ENCODE results near the gene STRN3.

The STRN3 gene

GRCh38 chr14:30869551-30870155, 156.5 kb downstream of the STRN3 start:
- Histone ChIP-seq H3K9ac (ENCODE audit: low read length) (no peak overlapping the region), H3K79me1 (ENCODE audit: low read length) (no peaks in the 10 kb centered on the region), H3K36me3 (ENCODE audit: control insufficient read depth in 1 of 2, insufficient read depth in 2 of 2, low read length in 2 of 2) (no peaks in the 10 kb centered on the region), H3K27me3 (ENCODE audit: insufficient read depth, low read length) (peaks cover 14% of the 10 kb centered on the region), H3K14ac (ENCODE audit: low read length) (no peak overlapping the region), H3K4me3 (ENCODE audit: low read depth, low read length) (no peak overlapping the region), H2AK5ac (ENCODE audit: low read length) (no peak overlapping the region), H4K8ac (ENCODE audit: low read depth, low read length) (no peak overlapping the region), H2BK5ac (ENCODE audit: low read depth, low read length, poor library complexity) (no peak overlapping the region), H3K27ac (ENCODE audit: low read depth, low read length) (no peak overlapping the region), H2BK12ac (ENCODE audit: low read length) (no peak overlapping the region), H3K9me3 (ENCODE audit: insufficient read depth, low read depth, low read length) (no peaks in the 10 kb centered on the region), H3K4ac (ENCODE audit: low read depth, low read length) (no peak overlapping the region), H2AFZ (ENCODE audit: insufficient read depth, low read length, poor library complexity) (no peak overlapping the region), H3K18ac (ENCODE audit: low read length) (no peak overlapping the region), H3K4me1 (ENCODE audit: control insufficient read depth in 1 of 2, insufficient read depth in 2 of 2, low read length in 2 of 2) (peaks cover 2 to 5% of the 10 kb centered on the region in 2 experiments), H3K79me2 (ENCODE audit: control insufficient read depth, insufficient read depth, low read length, poor library complexity) (no peaks in the 10 kb centered on the region), H3K4me2 (ENCODE audit: low read length) (no peak overlapping the region), H3K23ac (ENCODE audit: low read length) (no peak overlapping the region), H2BK120ac (ENCODE audit: insufficient read depth, low read length, poor library complexity) (no peak overlapping the region), H4K91ac (ENCODE audit: low read depth, low read length) (no peak overlapping the region), H4K12ac (ENCODE audit: low read depth, low read length) (no peak overlapping the region)
- DNase-seq: no peak
- WGBS (ENCODE audit: extremely low coverage, insufficient coverage, insufficient read length): no CpG with 5 or more reads among the region's 2 CpGs

DNA sequence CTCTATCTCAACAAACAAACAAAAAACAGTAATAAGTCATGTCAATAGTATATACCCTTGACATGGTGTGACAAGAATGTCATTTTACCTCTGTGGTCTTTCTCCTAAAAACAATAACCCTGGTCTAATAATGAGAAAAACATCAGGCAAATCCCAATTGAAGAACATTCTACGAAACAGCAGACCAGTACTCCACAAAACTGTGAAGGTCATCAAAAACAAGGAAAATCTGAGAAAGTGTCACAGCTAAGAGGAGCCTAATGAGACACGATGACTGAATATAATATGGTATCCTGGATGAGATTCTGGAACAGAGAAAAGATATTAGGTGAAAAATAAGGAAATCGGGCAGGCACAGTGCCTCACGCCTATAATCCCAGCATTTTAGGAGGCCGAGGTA, 157.4 kb downstream of the STRN3 start:
- Histone ChIP-seq H3K9ac (ENCODE audit: low read length) (no peak overlapping the region), H3K27ac (ENCODE audit: low read depth, low read length) (no peak overlapping the region), H3K79me2 (ENCODE audit: control insufficient read depth, insufficient read depth, low read length, poor library complexity) (no peaks in the 10 kb centered on the region), H4K8ac (ENCODE audit: low read depth, low read length) (no peak overlapping the region), H3K4ac (ENCODE audit: low read depth, low read length) (no peak overlapping the region), H3K27me3 (ENCODE audit: insufficient read depth, low read length) (peaks cover 6% of the 10 kb centered on the region), H3K14ac (ENCODE audit: low read length) (no peak overlapping the region), H3K36me3 (ENCODE audit: control insufficient read depth in 1 of 2, insufficient read depth in 2 of 2, low read length in 2 of 2) (no peaks in the 10 kb centered on the region), H3K23ac (ENCODE audit: low read length) (no peak overlapping the region), H2AK5ac (ENCODE audit: low read length) (no peak overlapping the region), H4K12ac (ENCODE audit: low read depth, low read length) (no peak overlapping the region), H3K18ac (ENCODE audit: low read length) (no peak overlapping the region), H2BK120ac (ENCODE audit: insufficient read depth, low read length, poor library complexity) (no peak overlapping the region), H3K4me2 (ENCODE audit: low read length) (no peak overlapping the region), H3K9me3 (ENCODE audit: insufficient read depth, low read depth, low read length) (no peaks in the 10 kb centered on the region), H3K79me1 (ENCODE audit: low read length) (no peaks in the 10 kb centered on the region), H2BK5ac (ENCODE audit: low read depth, low read length, poor library complexity) (no peak overlapping the region), H3K4me1 (ENCODE audit: control insufficient read depth in 1 of 2, insufficient read depth in 2 of 2, low read length in 2 of 2) (no peaks in the 10 kb centered on the region), H3K4me3 (ENCODE audit: low read depth, low read length) (no peak overlapping the region), H4K91ac (ENCODE audit: low read depth, low read length) (no peak overlapping the region), H2BK12ac (ENCODE audit: low read length) (no peak overlapping the region), H2AFZ (ENCODE audit: insufficient read depth, low read length, poor library complexity) (no peak overlapping the region)
- no CpG with 5 or more reads among the region's 5 CpGs for WGBS (ENCODE audit: extremely low coverage, insufficient coverage, insufficient read length)
- no peak for DNase-seq

- H2AFZ ChIP-seq (ENCODE audit: insufficient read depth, low read length, poor library complexity): no peak overlapping the region
- no peak overlapping the region for H4K12ac ChIP-seq (ENCODE audit: low read depth, low read length)
- no peaks in the 10 kb centered on the region for H3K27me3 ChIP-seq (ENCODE audit: insufficient read depth, low read length)
- no peaks in the 10 kb centered on the region for H3K79me1 ChIP-seq (ENCODE audit: low read length)
- H3K4me2 ChIP-seq (ENCODE audit: low read length): no peak overlapping the region
- no peak overlapping the region for H3K14ac ChIP-seq (ENCODE audit: low read length)
- H3K27ac ChIP-seq (ENCODE audit: low read depth, low read length): no peak overlapping the region
- DNase-seq: no peak
- H3K79me2 ChIP-seq (ENCODE audit: control insufficient read depth, insufficient read depth, low read length, poor library complexity): no peaks in the 10 kb centered on the region
- no peak overlapping the region for H2AK5ac ChIP-seq (ENCODE audit: low read length)
- H3K4ac ChIP-seq (ENCODE audit: low read depth, low read length): no peak overlapping the region
- no peak overlapping the region for H3K4me3 ChIP-seq (ENCODE audit: low read depth, low read length)
- H2BK120ac ChIP-seq (ENCODE audit: insufficient read depth, low read length, poor library complexity): no peak overlapping the region
- no peak overlapping the region for H4K91ac ChIP-seq (ENCODE audit: low read depth, low read length)
- no peak overlapping the region for H3K9ac ChIP-seq (ENCODE audit: low read length)
- no peak overlapping the region for H4K8ac ChIP-seq (ENCODE audit: low read depth, low read length)
- H3K18ac ChIP-seq (ENCODE audit: low read length): no peak overlapping the region
- H3K9me3 ChIP-seq (ENCODE audit: insufficient read depth, low read depth, low read length): no peaks in the 10 kb centered on the region
- no peak overlapping the region for H2BK12ac ChIP-seq (ENCODE audit: low read length)
- no peak overlapping the region for H2BK5ac ChIP-seq (ENCODE audit: low read depth, low read length, poor library complexity)
- no peaks in the 10 kb centered on the region for H3K36me3 ChIP-seq (ENCODE audit: control insufficient read depth in 1 of 2, insufficient read depth in 2 of 2, low read length in 2 of 2)
- H3K4me1 ChIP-seq (ENCODE audit: control insufficient read depth in 1 of 2, insufficient read depth in 2 of 2, low read length in 2 of 2): no peaks in the 10 kb centered on the region
- H3K23ac ChIP-seq (ENCODE audit: low read length): no peak overlapping the region
- WGBS (ENCODE audit: extremely low coverage, insufficient coverage, insufficient read length): no CpG with 5 or more reads among the region's 5 CpGs
Measured at GRCh38 chr14:30864934-30865333, 161.2 kb downstream of the STRN3 start.

GRCh38 chr14:30861200-30861599, 165.0 kb downstream of the STRN3 start:
- Histone ChIP-seq H3K18ac (ENCODE audit: low read length) (no peak overlapping the region), H3K9ac (ENCODE audit: low read length) (no peak overlapping the region), H3K79me1 (ENCODE audit: low read length) (no peaks in the 10 kb centered on the region), H2BK120ac (ENCODE audit: insufficient read depth, low read length, poor library complexity) (no peak overlapping the region), H2AFZ (ENCODE audit: insufficient read depth, low read length, poor library complexity) (no peak overlapping the region), H2BK5ac (ENCODE audit: low read depth, low read length, poor library complexity) (no peak overlapping the region), H3K4me3 (ENCODE audit: low read depth, low read length) (no peak overlapping the region), H3K9me3 (ENCODE audit: insufficient read depth, low read depth, low read length) (no peaks in the 10 kb centered on the region), H3K4ac (ENCODE audit: low read depth, low read length) (no peak overlapping the region), H3K14ac (ENCODE audit: low read length) (no peak overlapping the region), H3K23ac (ENCODE audit: low read length) (no peak overlapping the region), H3K79me2 (ENCODE audit: control insufficient read depth, insufficient read depth, low read length, poor library complexity) (no peaks in the 10 kb centered on the region), H2AK5ac (ENCODE audit: low read length) (no peak overlapping the region), H3K27me3 (ENCODE audit: insufficient read depth, low read length) (no peaks in the 10 kb centered on the region), H3K4me1 (ENCODE audit: control insufficient read depth in 1 of 2, insufficient read depth in 2 of 2, low read length in 2 of 2) (no peaks in the 10 kb centered on the region), H4K12ac (ENCODE audit: low read depth, low read length) (no peak overlapping the region), H3K4me2 (ENCODE audit: low read length) (no peak overlapping the region), H2BK12ac (ENCODE audit: low read length) (no peak overlapping the region), H4K8ac (ENCODE audit: low read depth, low read length) (no peak overlapping the region), H3K36me3 (ENCODE audit: control insufficient read depth in 1 of 2, insufficient read depth in 2 of 2, low read length in 2 of 2) (no peaks in the 10 kb centered on the region), H3K27ac (ENCODE audit: low read depth, low read length) (no peak overlapping the region), H4K91ac (ENCODE audit: low read depth, low read length) (no peak overlapping the region)
- WGBS (ENCODE audit: extremely low coverage, insufficient coverage, insufficient read length): no CpG with 5 or more reads among the region's 1 CpG
- no peak for DNase-seq

All from trophoblast cell (in vitro differentiated cells and primary cell).